ENCODE data around the gene BMP10.
A peak's percentile ranks its signal among the peaks of the same experiment; 100 is the strongest.

BMP10 gene

GRCh38 chr2:68911709-68912108 is 40.5 kb upstream of the BMP10 start:
- H3K27me3 ChIP-seq (ENCODE audit: control insufficient read depth in 5 of 5, insufficient read depth in 4 of 5, low read length in 5 of 5), result no peaks in the 10 kb centered on the region
- no peaks in the 10 kb centered on the region for H3K9me3 ChIP-seq (ENCODE audit: control insufficient read depth in 5 of 5, low read length in 5 of 5)
- no peaks in the 10 kb centered on the region for H3K36me3 ChIP-seq (ENCODE audit: control insufficient read depth in 5 of 5, insufficient read depth in 5 of 5, low read length in 5 of 5)
- no peak overlapping the region for H3K9ac ChIP-seq (ENCODE audit: low read length in 5 of 5)
- no peak overlapping the region for H3K27ac ChIP-seq (ENCODE audit: low read depth, low read length)
- H3K4me3 ChIP-seq (ENCODE audit: low read depth in 1 of 5, low read length in 5 of 5), result no peak overlapping the region
- H3K4me1 ChIP-seq (ENCODE audit: control insufficient read depth in 5 of 5, insufficient read depth in 5 of 5, low read length in 5 of 5), result peaks cover 2 to 12% (median 11%) of the 10 kb centered on the region in 5 donors

GRCh38 chr2:68911246-68911645 is 40.0 kb upstream of the BMP10 start:
- H3K9me3 ChIP-seq (ENCODE audit: control insufficient read depth in 5 of 5, low read length in 5 of 5), result no peaks in the 10 kb centered on the region
- no peak overlapping the region for H3K9ac ChIP-seq (ENCODE audit: low read length in 5 of 5)
- H3K27ac ChIP-seq (ENCODE audit: low read depth, low read length), result no peak overlapping the region
- no peaks in the 10 kb centered on the region for H3K27me3 ChIP-seq (ENCODE audit: control insufficient read depth in 5 of 5, insufficient read depth in 4 of 5, low read length in 5 of 5)
- H3K36me3 ChIP-seq (ENCODE audit: control insufficient read depth in 5 of 5, insufficient read depth in 5 of 5, low read length in 5 of 5), result no peaks in the 10 kb centered on the region
- H3K4me1 ChIP-seq (ENCODE audit: control insufficient read depth in 5 of 5, insufficient read depth in 5 of 5, low read length in 5 of 5), result peaks cover 2 to 12% (median 10%) of the 10 kb centered on the region in 5 donors
- no peak overlapping the region for H3K4me3 ChIP-seq (ENCODE audit: low read depth in 1 of 5, low read length in 5 of 5)

GRCh38 chr2:68909793-68910674 is 38.8 kb upstream of the BMP10 start:
- H3K9me3 ChIP-seq (ENCODE audit: control insufficient read depth in 5 of 5, low read length in 5 of 5), result no peaks in the 10 kb centered on the region
- no peak overlapping the region for H3K4me3 ChIP-seq (ENCODE audit: low read depth in 1 of 5, low read length in 5 of 5)
- no peaks in the 10 kb centered on the region for H3K27me3 ChIP-seq (ENCODE audit: control insufficient read depth in 5 of 5, insufficient read depth in 4 of 5, low read length in 5 of 5)
- peaks cover 2 to 12% (median 10%) of the 10 kb centered on the region in 5 donors for H3K4me1 ChIP-seq (ENCODE audit: control insufficient read depth in 5 of 5, insufficient read depth in 5 of 5, low read length in 5 of 5)
- no peak overlapping the region for H3K27ac ChIP-seq (ENCODE audit: low read depth, low read length)
- no peak overlapping the region for H3K9ac ChIP-seq (ENCODE audit: low read length in 5 of 5)
- no peaks in the 10 kb centered on the region for H3K36me3 ChIP-seq (ENCODE audit: control insufficient read depth in 5 of 5, insufficient read depth in 5 of 5, low read length in 5 of 5)

- no peak overlapping the region for H3K9ac ChIP-seq (ENCODE audit: low read length in 5 of 5)
- H3K27me3 ChIP-seq (ENCODE audit: control insufficient read depth in 5 of 5, insufficient read depth in 4 of 5, low read length in 5 of 5), result no peaks in the 10 kb centered on the region
- peaks cover 0 to 2% (median 0%) of the 10 kb centered on the region in 5 donors for H3K9me3 ChIP-seq (ENCODE audit: control insufficient read depth in 5 of 5, low read length in 5 of 5)
- H3K4me3 ChIP-seq (ENCODE audit: low read depth in 1 of 5, low read length in 5 of 5), result peak overlapping the region in 3 of 5 donors; percentile 35 to 55 (median 38)
- H3K27ac ChIP-seq (ENCODE audit: low read depth, low read length), result no peak overlapping the region
- peaks cover 2 to 12% (median 10%) of the 10 kb centered on the region in 5 donors for H3K4me1 ChIP-seq (ENCODE audit: control insufficient read depth in 5 of 5, insufficient read depth in 5 of 5, low read length in 5 of 5)
- no peaks in the 10 kb centered on the region for H3K36me3 ChIP-seq (ENCODE audit: control insufficient read depth in 5 of 5, insufficient read depth in 5 of 5, low read length in 5 of 5)
Measured at GRCh38 chr2:68908392-68908970, 37.3 kb upstream of the BMP10 start.

GRCh38 chr2:68907920-68908253 is 36.7 kb upstream of the BMP10 start:
- no peak overlapping the region for H3K27ac ChIP-seq (ENCODE audit: low read depth, low read length)
- no peak overlapping the region for H3K9ac ChIP-seq (ENCODE audit: low read length in 5 of 5)
- H3K36me3 ChIP-seq (ENCODE audit: control insufficient read depth in 5 of 5, insufficient read depth in 5 of 5, low read length in 5 of 5), result no peaks in the 10 kb centered on the region
- H3K27me3 ChIP-seq (ENCODE audit: control insufficient read depth in 5 of 5, insufficient read depth in 4 of 5, low read length in 5 of 5), result no peaks in the 10 kb centered on the region
- H3K4me3 ChIP-seq (ENCODE audit: low read depth in 1 of 5, low read length in 5 of 5), result no peak overlapping the region
- peaks cover 2 to 12% (median 10%) of the 10 kb centered on the region in 5 donors for H3K4me1 ChIP-seq (ENCODE audit: control insufficient read depth in 5 of 5, insufficient read depth in 5 of 5, low read length in 5 of 5)
- peaks cover 0 to 2% (median 0%) of the 10 kb centered on the region in 5 donors for H3K9me3 ChIP-seq (ENCODE audit: control insufficient read depth in 5 of 5, low read length in 5 of 5)

GRCh38 chr2:68907232-68907919 is 36.2 kb upstream of the BMP10 start:
- H3K9me3 ChIP-seq (ENCODE audit: control insufficient read depth in 5 of 5, low read length in 5 of 5), result peaks cover 0 to 2% (median 0%) of the 10 kb centered on the region in 5 donors
- no peak overlapping the region for H3K4me3 ChIP-seq (ENCODE audit: low read depth in 1 of 5, low read length in 5 of 5)
- H3K27ac ChIP-seq (ENCODE audit: low read depth, low read length), result no peak overlapping the region

GRCh38 chr2:68906716-68907115 is 35.5 kb upstream of the BMP10 start:
- Histone ChIP-seq H3K27me3 (ENCODE audit: control insufficient read depth in 5 of 5, insufficient read depth in 4 of 5, low read length in 5 of 5) (no peaks in the 10 kb centered on the region), H3K4me3 (ENCODE audit: low read depth in 1 of 5, low read length in 5 of 5) (no peak overlapping the region), H3K27ac (ENCODE audit: low read depth, low read length) (no peak overlapping the region), H3K9ac (ENCODE audit: low read length in 5 of 5) (no peak overlapping the region), H3K4me1 (ENCODE audit: control insufficient read depth in 5 of 5, insufficient read depth in 5 of 5, low read length in 5 of 5) (peaks cover 2 to 12% (median 10%) of the 10 kb centered on the region in 5 donors), H3K36me3 (ENCODE audit: control insufficient read depth in 5 of 5, insufficient read depth in 5 of 5, low read length in 5 of 5) (no peaks in the 10 kb centered on the region), H3K9me3 (ENCODE audit: control insufficient read depth in 5 of 5, low read length in 5 of 5) (peaks cover 0 to 2% (median 0%) of the 10 kb centered on the region in 5 donors)

More at GRCh38 chr2:68907232-68907919, 36.2 kb upstream of the BMP10 start:
- no peak overlapping the region for H3K9ac ChIP-seq (ENCODE audit: low read length in 5 of 5)
- H3K27me3 ChIP-seq (ENCODE audit: control insufficient read depth in 5 of 5, insufficient read depth in 4 of 5, low read length in 5 of 5), result no peaks in the 10 kb centered on the region
- H3K4me1 ChIP-seq (ENCODE audit: control insufficient read depth in 5 of 5, insufficient read depth in 5 of 5, low read length in 5 of 5), result peaks cover 2 to 12% (median 10%) of the 10 kb centered on the region in 5 donors
- no peaks in the 10 kb centered on the region for H3K36me3 ChIP-seq (ENCODE audit: control insufficient read depth in 5 of 5, insufficient read depth in 5 of 5, low read length in 5 of 5)

GRCh38 chr2:68905116-68905515 is 33.9 kb upstream of the BMP10 start:
- peaks cover 0 to 11% (median 9%) of the 10 kb centered on the region in 5 donors for H3K9me3 ChIP-seq (ENCODE audit: control insufficient read depth in 5 of 5, low read length in 5 of 5)
- H3K27ac ChIP-seq (ENCODE audit: low read depth, low read length), result no peak overlapping the region
- H3K9ac ChIP-seq (ENCODE audit: low read length in 5 of 5), result no peak overlapping the region
- H3K36me3 ChIP-seq (ENCODE audit: control insufficient read depth in 5 of 5, insufficient read depth in 5 of 5, low read length in 5 of 5), result no peaks in the 10 kb centered on the region
- no peak overlapping the region for H3K4me3 ChIP-seq (ENCODE audit: low read depth in 1 of 5, low read length in 5 of 5)
- no peaks in the 10 kb centered on the region for H3K27me3 ChIP-seq (ENCODE audit: control insufficient read depth in 5 of 5, insufficient read depth in 4 of 5, low read length in 5 of 5)
- peaks cover 2 to 12% (median 10%) of the 10 kb centered on the region in 5 donors for H3K4me1 ChIP-seq (ENCODE audit: control insufficient read depth in 5 of 5, insufficient read depth in 5 of 5, low read length in 5 of 5)

GRCh38 chr2:68901561-68901960 is 30.4 kb upstream of the BMP10 start:
- no peaks in the 10 kb centered on the region for H3K27me3 ChIP-seq (ENCODE audit: control insufficient read depth in 5 of 5, insufficient read depth in 4 of 5, low read length in 5 of 5)
- H3K27ac ChIP-seq (ENCODE audit: low read depth, low read length), result no peak overlapping the region
- H3K9me3 ChIP-seq (ENCODE audit: control insufficient read depth in 5 of 5, low read length in 5 of 5), result peaks cover 0 to 11% (median 9%) of the 10 kb centered on the region in 5 donors
- H3K9ac ChIP-seq (ENCODE audit: low read length in 5 of 5), result no peak overlapping the region
- H3K4me1 ChIP-seq (ENCODE audit: control insufficient read depth in 5 of 5, insufficient read depth in 5 of 5, low read length in 5 of 5), result no peaks in the 10 kb centered on the region
- no peak overlapping the region for H3K4me3 ChIP-seq (ENCODE audit: low read depth in 1 of 5, low read length in 5 of 5)
- H3K36me3 ChIP-seq (ENCODE audit: control insufficient read depth in 5 of 5, insufficient read depth in 5 of 5, low read length in 5 of 5), result no peaks in the 10 kb centered on the region

GRCh38 chr2:68901199-68901514 is 30.0 kb upstream of the BMP10 start:
- Histone ChIP-seq H3K27ac (ENCODE audit: low read depth, low read length) (no peak overlapping the region), H3K4me1 (ENCODE audit: control insufficient read depth in 5 of 5, insufficient read depth in 5 of 5, low read length in 5 of 5) (no peaks in the 10 kb centered on the region)

More at GRCh38 chr2:68901199-68901514, 30.0 kb upstream of the BMP10 start:
- Histone ChIP-seq H3K9ac (ENCODE audit: low read length in 5 of 5) (no peak overlapping the region), H3K27me3 (ENCODE audit: control insufficient read depth in 5 of 5, insufficient read depth in 4 of 5, low read length in 5 of 5) (no peaks in the 10 kb centered on the region), H3K4me3 (ENCODE audit: low read depth in 1 of 5, low read length in 5 of 5) (no peak overlapping the region), H3K9me3 (ENCODE audit: control insufficient read depth in 5 of 5, low read length in 5 of 5) (peaks cover 0 to 11% (median 9%) of the 10 kb centered on the region in 5 donors), H3K36me3 (ENCODE audit: control insufficient read depth in 5 of 5, insufficient read depth in 5 of 5, low read length in 5 of 5) (no peaks in the 10 kb centered on the region)
